Measurements from ENCODE around the gene TAF4. TPM values are rescaled to one million over a fixed set of nuclear protein-coding genes. Genes with fewer than 3 reads are reported as not detected.

TAF4 gene
- total RNA-seq, 1 donor from 2014 or later: 6.5 TPM

DNA sequence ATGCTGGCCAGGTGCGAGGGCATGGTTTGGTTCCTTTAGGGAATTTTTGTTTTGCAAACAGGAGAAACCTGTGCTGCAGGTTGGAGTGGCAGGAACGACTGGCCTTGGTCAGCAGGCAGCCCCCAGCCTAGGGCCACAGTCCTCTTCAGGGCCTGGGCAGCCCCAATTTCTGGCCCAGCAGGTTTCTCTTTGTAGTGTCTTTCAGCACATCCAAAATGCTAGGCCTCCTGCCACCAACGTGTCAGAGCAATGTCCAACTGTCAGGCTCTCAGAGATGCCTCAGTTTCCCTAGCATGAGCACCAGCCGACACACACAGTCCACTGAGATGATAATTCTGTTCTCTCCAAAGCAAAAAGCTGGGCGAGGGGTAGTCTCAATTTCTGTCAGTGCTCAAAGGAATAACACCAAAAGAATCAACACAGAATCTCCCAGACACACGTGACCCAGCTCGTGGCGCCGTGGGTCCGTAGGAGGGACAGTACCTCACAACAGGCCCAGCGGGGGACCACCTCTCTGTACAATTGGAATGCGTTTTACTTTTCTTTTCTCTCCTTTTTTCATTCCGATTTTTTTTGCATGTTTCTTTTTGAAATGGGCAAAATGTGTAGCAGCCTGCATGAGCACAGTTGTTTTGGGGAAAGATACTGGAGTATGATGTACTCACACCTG is 125.9 kb downstream of the TAF4 start:
- DNase-seq (ENCODE audit: low read depth): no peak
- TF ChIP-seq, protein P1, sequence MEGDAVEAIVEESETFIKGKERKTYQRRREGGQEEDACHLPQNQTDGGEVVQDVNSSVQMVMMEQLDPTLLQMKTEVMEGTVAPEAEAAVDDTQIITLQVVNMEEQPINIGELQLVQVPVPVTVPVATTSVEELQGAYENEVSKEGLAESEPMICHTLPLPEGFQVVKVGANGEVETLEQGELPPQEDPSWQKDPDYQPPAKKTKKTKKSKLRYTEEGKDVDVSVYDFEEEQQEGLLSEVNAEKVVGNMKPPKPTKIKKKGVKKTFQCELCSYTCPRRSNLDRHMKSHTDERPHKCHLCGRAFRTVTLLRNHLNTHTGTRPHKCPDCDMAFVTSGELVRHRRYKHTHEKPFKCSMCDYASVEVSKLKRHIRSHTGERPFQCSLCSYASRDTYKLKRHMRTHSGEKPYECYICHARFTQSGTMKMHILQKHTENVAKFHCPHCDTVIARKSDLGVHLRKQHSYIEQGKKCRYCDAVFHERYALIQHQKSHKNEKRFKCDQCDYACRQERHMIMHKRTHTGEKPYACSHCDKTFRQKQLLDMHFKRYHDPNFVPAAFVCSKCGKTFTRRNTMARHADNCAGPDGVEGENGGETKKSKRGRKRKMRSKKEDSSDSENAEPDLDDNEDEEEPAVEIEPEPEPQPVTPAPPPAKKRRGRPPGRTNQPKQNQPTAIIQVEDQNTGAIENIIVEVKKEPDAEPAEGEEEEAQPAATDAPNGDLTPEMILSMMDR (conservative IDR thresholded peaks at IDR 0.05; ENCODE audit: low read depth, low read length): no peak
- no peak overlapping the region for H3K4me3 ChIP-seq (ENCODE audit: low read depth, low read length)

DNA sequence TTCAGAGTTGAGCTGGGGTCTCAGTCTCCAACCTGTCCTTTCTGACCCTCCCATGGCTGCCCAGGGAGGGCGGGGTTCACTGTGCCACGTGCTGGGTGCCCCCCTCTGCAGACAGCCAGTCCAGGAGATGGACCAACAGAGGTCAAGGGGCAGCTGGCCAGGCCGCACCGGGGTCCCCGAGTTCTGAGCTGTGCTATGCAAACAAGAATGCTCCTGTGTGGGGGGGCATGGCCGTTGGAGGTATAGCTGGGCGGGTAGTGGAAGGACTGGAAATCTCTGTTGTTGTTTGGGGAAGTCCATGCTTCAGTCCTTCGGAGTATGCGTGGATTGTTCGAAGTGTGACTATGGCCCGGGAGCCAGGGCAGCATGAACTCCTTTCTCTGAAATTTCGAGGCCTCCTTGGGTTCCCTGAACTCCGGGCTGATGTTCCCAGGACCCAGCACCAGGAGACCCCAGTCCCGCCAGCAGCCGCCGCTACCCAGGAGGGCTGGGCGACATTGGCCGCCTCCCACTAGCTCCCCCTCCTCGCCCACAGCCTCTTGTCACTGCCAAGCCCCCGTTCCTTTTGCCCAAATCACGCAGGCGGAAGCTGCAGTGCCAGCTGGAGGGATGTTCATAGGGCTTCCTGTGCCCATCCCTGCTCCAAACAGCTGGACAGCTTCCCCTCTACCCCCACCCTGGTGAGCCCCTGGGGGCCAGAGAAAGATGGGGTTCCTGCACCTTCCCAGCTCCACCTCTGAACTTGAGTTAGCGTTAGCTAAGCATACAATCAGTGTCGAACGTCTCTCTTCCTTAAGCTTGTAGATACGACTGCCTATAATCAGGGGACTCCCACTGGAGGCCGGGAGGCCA is 126.6 kb downstream of the TAF4 start:
- TF ChIP-seq, protein P1 (conservative IDR thresholded peaks at IDR 0.05; ENCODE audit: low read depth, low read length): no peak
- no peak for DNase-seq (ENCODE audit: low read depth)
- H3K4me3 ChIP-seq (ENCODE audit: low read depth, low read length): no peak overlapping the region

DNA sequence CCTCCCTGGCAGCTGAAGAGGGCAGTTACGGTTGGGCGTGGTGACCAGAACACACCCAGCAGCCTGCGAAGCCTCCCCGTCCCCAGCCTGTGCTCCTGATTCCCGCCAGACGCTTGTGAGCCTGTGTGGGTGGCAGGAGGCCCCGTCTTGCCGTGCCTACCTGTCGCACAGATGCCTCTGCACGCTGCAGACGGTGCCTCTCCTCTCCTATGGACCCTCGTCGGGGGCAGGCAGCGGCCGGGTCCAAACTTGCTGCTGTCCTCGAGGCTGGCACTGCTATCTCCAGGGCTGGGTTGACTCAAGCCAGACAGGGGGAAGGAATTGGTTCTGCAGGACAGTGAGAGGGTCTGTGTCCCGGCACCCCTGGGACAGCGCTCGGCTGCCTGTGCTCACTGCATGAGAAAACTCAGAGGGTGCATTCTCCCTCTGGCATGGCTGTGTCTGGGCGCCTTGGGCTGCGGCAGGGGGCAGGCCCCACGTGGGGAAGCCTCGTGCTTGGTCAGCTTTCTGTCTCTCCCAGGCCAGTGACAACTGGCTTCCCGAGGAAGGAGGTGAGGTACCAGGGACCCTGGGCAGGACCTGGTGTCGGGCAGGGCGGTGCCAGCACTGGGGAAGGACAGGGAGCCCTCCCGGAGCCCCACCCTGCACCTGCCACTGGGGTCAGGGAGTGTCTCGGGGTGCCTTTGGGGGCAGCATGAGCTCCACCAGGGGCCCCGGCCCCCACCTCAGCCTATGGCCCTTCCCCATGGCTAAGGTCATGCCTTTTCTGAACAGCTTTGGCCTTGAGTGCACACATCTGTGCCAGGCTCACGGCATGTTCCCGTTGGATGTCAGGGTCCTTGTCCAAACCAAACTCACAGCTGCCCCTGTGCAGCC is 127.5 kb downstream of the TAF4 start:
- TF ChIP-seq, protein P1 (conservative IDR thresholded peaks at IDR 0.05; ENCODE audit: low read depth, low read length): no peak
- no peak for DNase-seq (ENCODE audit: low read depth)
- H3K4me3 ChIP-seq (ENCODE audit: low read depth, low read length): no peak overlapping the region

DNA sequence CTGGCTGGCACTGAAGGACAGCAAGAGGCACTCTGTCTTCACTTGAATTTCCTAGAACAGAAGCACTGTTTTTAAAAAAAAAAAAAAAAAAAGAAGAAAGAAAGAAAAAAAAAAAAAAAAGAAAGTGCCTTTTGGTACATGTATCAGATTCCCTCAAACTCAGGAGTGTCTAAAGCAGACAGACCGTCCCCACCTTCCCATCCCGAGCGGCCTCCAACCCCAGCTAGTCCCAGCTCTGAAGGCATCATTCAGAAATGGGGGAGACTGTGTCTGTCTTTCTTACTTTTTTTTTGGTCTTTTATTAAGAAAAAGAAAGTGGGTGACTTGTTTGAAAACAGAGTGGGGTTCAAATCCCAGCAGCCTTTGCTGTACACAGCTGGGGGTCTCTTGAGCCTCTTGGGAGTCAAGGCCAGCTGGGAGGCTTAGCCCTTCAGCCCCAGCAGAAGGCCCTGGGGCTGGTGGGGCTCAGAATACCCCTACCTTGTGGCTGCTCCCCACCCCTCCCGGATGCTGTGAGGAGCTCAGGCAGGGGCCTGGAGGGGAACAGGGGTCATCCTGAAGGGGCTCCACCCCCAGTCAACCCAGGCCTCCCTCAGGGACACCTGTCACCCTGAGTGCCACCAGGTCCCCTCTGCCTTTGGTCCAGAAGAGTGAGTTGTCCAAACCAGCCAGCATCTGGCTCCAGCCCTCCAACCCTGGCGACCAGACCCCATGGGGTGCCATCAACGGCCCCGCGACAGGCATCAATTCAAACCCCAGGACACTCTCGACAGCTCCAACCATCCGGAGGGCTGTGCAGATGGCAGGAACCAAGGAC is 128.3 kb downstream of the TAF4 start:
- no peak for DNase-seq (ENCODE audit: low read depth)
- no peak overlapping the region for H3K4me3 ChIP-seq (ENCODE audit: low read depth, low read length)
- TF ChIP-seq, protein P1 (conservative IDR thresholded peaks at IDR 0.05; ENCODE audit: low read depth, low read length): no peak

DNA sequence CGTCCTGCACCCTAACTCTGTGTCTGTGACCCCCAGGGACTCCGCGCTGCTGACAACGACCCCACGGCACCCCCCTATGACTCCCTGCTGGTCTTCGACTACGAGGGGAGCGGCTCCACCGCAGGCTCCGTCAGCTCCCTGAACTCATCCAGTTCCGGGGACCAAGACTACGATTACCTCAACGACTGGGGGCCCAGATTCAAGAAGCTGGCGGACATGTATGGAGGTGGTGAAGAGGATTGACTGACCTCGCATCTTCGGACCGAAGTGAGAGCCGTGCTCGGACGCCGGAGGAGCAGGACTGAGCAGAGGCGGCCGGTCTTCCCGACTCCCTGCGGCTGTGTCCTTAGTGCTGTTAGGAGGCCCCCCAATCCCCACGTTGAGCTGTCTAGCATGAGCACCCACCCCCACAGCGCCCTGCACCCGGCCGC is 129.0 kb downstream of the TAF4 start:
- TF ChIP-seq, protein P1 (conservative IDR thresholded peaks at IDR 0.05; ENCODE audit: low read depth, low read length): no peak
- H3K4me3 ChIP-seq (ENCODE audit: low read depth, low read length): no peak overlapping the region
- no peak for DNase-seq (ENCODE audit: low read depth)
